Endodermal cell (in vitro differentiated cells): ENCODE data around the gene DYNC1H1. TPM values are rescaled to one million over a fixed set of nuclear protein-coding genes. Genes with fewer than 3 reads are reported as not detected.
A peak's percentile ranks its signal among the peaks of the same experiment; 100 is the strongest.

Experiments used
- DNase-seq: peaks from one replicate; pipeline ENCODE4 v3.0.0-alpha.2; 2017
- H3K27ac ChIP-seq: 2 replicates; pipeline ENCODE4 v1.5.1; 2013; ENCODE audit warnings: mild to moderate bottlenecking, low read depth, low read length, moderate library complexity
- H3K27me3 ChIP-seq: 2 replicates; pipeline ENCODE4 v1.6.1; 2013; ENCODE audit warnings: mild to moderate bottlenecking, low read length, moderate library complexity; ENCODE audit not compliant: insufficient read depth, control insufficient read depth, poor library complexity, severe bottlenecking
- H3K36me3 ChIP-seq: 2 replicates; pipeline ENCODE4 v1.7.0; 2013; ENCODE audit warnings: mild to moderate bottlenecking, low read length, moderate library complexity; ENCODE audit not compliant: control insufficient read depth, insufficient read depth
- H3K4me1 ChIP-seq: one replicate; pipeline ENCODE4 v1.7.0; 2013; ENCODE audit warnings: low read length; ENCODE audit not compliant: control insufficient read depth, insufficient read depth
- H3K4me3 ChIP-seq: 2 replicates; pipeline ENCODE4 v1.5.1; 2013; ENCODE audit warnings: mild to moderate bottlenecking, low read length, moderate library complexity
- H3K9ac ChIP-seq: 2 replicates; pipeline ENCODE4 v1.6.1; 2013; ENCODE audit warnings: mild to moderate bottlenecking, low read length, moderate library complexity; ENCODE audit not compliant: poor library complexity, severe bottlenecking; ENCODE audit errors: extremely low read depth
- H3K9me3 ChIP-seq: 2 replicates; pipeline ENCODE4 v1.6.1; 2013; ENCODE audit warnings: mild to moderate bottlenecking, low read length, moderate library complexity; ENCODE audit not compliant: control insufficient read depth
- H3K27ac Mint-ChIP-seq: 2 replicates; pipeline ENCODE4 v1.8.0; 2020; ENCODE audit warnings: mixed read lengths
- H3K27me3 Mint-ChIP-seq: 2 replicates; pipeline ENCODE4 v1.8.0; 2021; ENCODE audit warnings: mild to moderate bottlenecking, mixed read lengths; ENCODE audit not compliant: insufficient read depth
- H3K36me3 Mint-ChIP-seq: 2 replicates; pipeline ENCODE4 v1.8.0; 2020; ENCODE audit warnings: low read depth, mixed read lengths
- H3K4me1 Mint-ChIP-seq: 2 replicates; pipeline ENCODE4 v1.8.0; 2020; ENCODE audit warnings: mixed read lengths
- H3K4me3 Mint-ChIP-seq: 2 replicates; pipeline ENCODE4 v1.8.0; 2020; ENCODE audit warnings: mild to moderate bottlenecking, moderate library complexity, mixed read lengths
- H3K9me3 Mint-ChIP-seq: 2 replicates; pipeline ENCODE4 v1.8.0; 2020; ENCODE audit warnings: mild to moderate bottlenecking, mixed read lengths
- CTCF ChIP-seq: fragments of 200-600 bp; sonication (generic); conservative IDR thresholded peaks from 2 replicates; pipeline ENCODE4 v1.5.0; 2021; ENCODE audit warnings: antibody characterized with exemption, mild to moderate bottlenecking
- WGBS, 2 experiments: methylation state at CpG; one replicate each; pipeline versions ENCODE4 v1.1.5 to v1.1.7; 2013; ENCODE audit warnings: missing lambda C conversion rate in 2 of 2, mixed read lengths in 1 of 2; ENCODE audit not compliant: insufficient coverage in 1 of 2, insufficient read length in 1 of 2; 5-methylcytosine and 5-hydroxymethylcytosine counted together
- total RNA-seq, 2 donors: library from RNA; stranded (reverse); fragmentation: NEBNext Ultra II Directional in 1 of 2; extraction: Animal tissue kit (Norgen Biotek cat#: 25700) in 1 of 2; gene quantifications; 2 replicates in 1 of 2; 3 replicates in 1 of 2; pipeline ENCODE4 v1.2.1, GENCODE V29; 2021

DYNC1H1 gene
- total RNA-seq, 2 donors from 2014 or later = 438 to 443 TPM

- H3K4me1 Mint-ChIP-seq = peaks cover 21% of the 10 kb centered on the region
- peaks cover 12% of the 10 kb centered on the region for H3K36me3 Mint-ChIP-seq
- no peaks in the 10 kb centered on the region for H3K9me3 Mint-ChIP-seq
- 72 to 88% methylated on average over 17 to 20 of the region's 20 CpGs for WGBS, 2 experiments
- Histone ChIP-seq H3K27ac (no peak overlapping the region), H3K9me3 (no peaks in the 10 kb centered on the region), H3K4me1 (no peaks in the 10 kb centered on the region), H3K9ac (no peak overlapping the region), H3K36me3 (peaks cover 15% of the 10 kb centered on the region), H3K27me3 (peaks cover 7% of the 10 kb centered on the region), H3K4me3 (peak overlapping the region; percentile 33)
- H3K27me3 Mint-ChIP-seq = peaks cover 31% of the 10 kb centered on the region
- TF ChIP-seq CTCF = no peak
- peak overlapping the region; percentile 67 for H3K27ac Mint-ChIP-seq
- DNase-seq = no peak
- H3K4me3 Mint-ChIP-seq = peak overlapping the region; percentile 85
These were observed 597 bp upstream of the DYNC1H1 start for GRCh38 chr14:101963656-101964296.

GRCh38 chr14:101965181-101965544 lies 790 bp downstream of the DYNC1H1 start:
- Histone ChIP-seq H3K9me3 (no peaks in the 10 kb centered on the region), H3K36me3 (peaks cover 26% of the 10 kb centered on the region), H3K4me3 (peak overlapping the region; percentile 90), H3K27me3 (peaks cover 7% of the 10 kb centered on the region), H3K4me1 (no peaks in the 10 kb centered on the region), H3K27ac (peak overlapping the region; percentile 93), H3K9ac (peak overlapping the region; percentile 85)
- H3K9me3 Mint-ChIP-seq = no peaks in the 10 kb centered on the region
- peak overlapping the region; percentile 91 for H3K27ac Mint-ChIP-seq
- TF ChIP-seq CTCF = no peak
- peak; percentile 83 for DNase-seq
- WGBS, 2 experiments = 0% methylated on average over 18 to 28 of the region's 28 CpGs
- peaks cover 31% of the 10 kb centered on the region for H3K27me3 Mint-ChIP-seq
- H3K4me1 Mint-ChIP-seq = peaks cover 22% of the 10 kb centered on the region
- H3K4me3 Mint-ChIP-seq = peak overlapping the region; percentile 85
- peaks cover 22% of the 10 kb centered on the region for H3K36me3 Mint-ChIP-seq

GRCh38 chr14:101965770-101966722 lies 1.7 kb downstream of the DYNC1H1 start:
- DNase-seq = no peak
- no peaks in the 10 kb centered on the region for H3K9me3 ChIP-seq
- H3K9ac ChIP-seq = peak overlapping the region; percentile 85
- no peaks in the 10 kb centered on the region for H3K9me3 Mint-ChIP-seq
- 20 to 24% methylated on average over 1 to 4 of the region's 5 CpGs for WGBS, 2 experiments
- H3K27me3 ChIP-seq = peaks cover 7% of the 10 kb centered on the region
- H3K27me3 Mint-ChIP-seq = peaks cover 27% of the 10 kb centered on the region
- H3K36me3 Mint-ChIP-seq = peaks cover 26% of the 10 kb centered on the region
- peak overlapping the region; percentile 85 for H3K4me3 Mint-ChIP-seq
- H3K4me1 Mint-ChIP-seq = peaks cover 16% of the 10 kb centered on the region
- peak overlapping the region; percentile 93 for H3K27ac ChIP-seq
- H3K36me3 ChIP-seq = peaks cover 27% of the 10 kb centered on the region
- peak overlapping the region; percentile 84 for H3K27ac Mint-ChIP-seq
- no peak for TF ChIP-seq CTCF
- H3K4me1 ChIP-seq = no peaks in the 10 kb centered on the region
- H3K4me3 ChIP-seq = peak overlapping the region; percentile 90
